Naive thymus-derived CD8-positive, alpha-beta T cell (primary cell): Measurements from ENCODE around the gene CALHM1. TPM values are rescaled to one million over a fixed set of nuclear protein-coding genes. Genes with fewer than 3 reads are reported as not detected.
"Not testable (repeated sequence)": the region's sequence is repeated elsewhere in the genome, so short reads cannot be mapped to it uniquely, and the experiment has no call there.

Source experiments
- ATAC-seq, 2 donors: fragments of 150-1000 bp; cut with Tn5 transposase in 1 of 2; sonication (Bioruptor Pico), chemical (Tn5 transposase) in 1 of 2; 1 replicate in 1 of 2; 2 replicates in 1 of 2; pipeline ENCODE4 v1.10.0; 2021; ENCODE audit warnings: mild to moderate bottlenecking in 2 of 2, moderate library complexity in 2 of 2
- POLR2A ChIA-PET: fragments of 350-600 bp; sonication (Branson Sonifier 250); formaldehyde crosslinking; loops from one replicate; lab custom pipeline; 2021; ENCODE audit warnings: antibody characterized with exemption; lab: Charles Lee
- DNase-seq, 10 donors: peaks; one replicate each; pipeline versions ENCODE4 v3.0.0 to v3.0.0-alpha.2; 2020 to 2022
- H3K27ac Mint-ChIP-seq, 10 donors: one replicate each; pipeline ENCODE4 v1.8.0; 2020 to 2022; ENCODE audit warnings: mild to moderate bottlenecking in 10 of 10, mixed read lengths in 10 of 10, moderate library complexity in 4 of 10, inconsistent platforms in 1 of 10
- H3K27me3 Mint-ChIP-seq, 5 donors: one replicate each; pipeline ENCODE4 v1.8.0; 2021 to 2022; ENCODE audit warnings: mixed read lengths in 5 of 5
- H3K36me3 Mint-ChIP-seq, 3 donors: one replicate each; pipeline ENCODE4 v1.8.0; 2020 to 2022; ENCODE audit warnings: mixed read lengths in 3 of 3, mild to moderate bottlenecking in 2 of 3, inconsistent platforms in 1 of 3
- H3K4me1 Mint-ChIP-seq, 4 donors: one replicate each; pipeline ENCODE4 v1.8.0; 2021 to 2022; ENCODE audit warnings: mixed read lengths in 4 of 4
- H3K4me3 Mint-ChIP-seq, 10 donors: one replicate each; pipeline ENCODE4 v1.8.0; 2020 to 2022; ENCODE audit warnings: mild to moderate bottlenecking in 10 of 10, mixed read lengths in 10 of 10, moderate library complexity in 6 of 10, inconsistent platforms in 1 of 10
- H3K9me3 Mint-ChIP-seq, 9 donors: one replicate each; pipeline ENCODE4 v1.8.0; 2020 to 2022; ENCODE audit warnings: mixed read lengths in 9 of 9, mild to moderate bottlenecking in 3 of 9, inconsistent platforms in 1 of 9, moderate library complexity in 1 of 9
- polyA plus RNA-seq, 3 donors: library from polyadenylated mRNA; unstranded; fragments of 300-500 nt; fragmentation: Illumina TruSeq; gene quantifications; one replicate each; pipeline ENCODE4 v1.2.3, GENCODE V29; 2021
- total RNA-seq, 8 experiments: library from RNA in 2 of 8; stranded (reverse) in 2 of 8; gene quantifications; one replicate each; pipeline ENCODE4 v1.2.3 and lab custom pipeline; 2021 to 2026

The CALHM1 gene
- total RNA-seq: not detected
- under 1 TPM in 1 of 3 donors, not detected in 2; 0.05 TPM for polyA plus RNA-seq
- total RNA-seq (lab: John Stamatoyannopoulos, UW): 0 reads per million in 6 experiments

GRCh38 chr10:103458720-103459119 lies at the start of gene CALHM1:
Gene CALHM1 (minus strand): TSS chr10:103458900. CDS start chr10:103458751, 149 bp downstream.
- H3K27ac Mint-ChIP-seq: peak within 1 kb of the TSS in 2 of 10 donors; percentile 48 to 62
- no peaks in the 10 kb centered on the region for H3K27me3 Mint-ChIP-seq
- ATAC-seq (no peak), DNase-seq (no peak)
- no peaks in the 10 kb centered on the region for H3K36me3 Mint-ChIP-seq
- peak within 1 kb of the TSS in 3 of 10 donors; percentile 15 to 18 (median 18) for H3K4me3 Mint-ChIP-seq
- H3K9me3 Mint-ChIP-seq: no peaks in the 10 kb centered on the region
- POLR2A ChIA-PET: no interaction called here
- H3K4me1 Mint-ChIP-seq: peaks cover 2 to 13% (median 6%) of the 10 kb centered on the region in 4 donors

GRCh38 chr10:103507235-103508191 lies 48.8 kb upstream of the CALHM1 start:
- Mint-ChIP-seq H3K36me3 (no peaks in the 10 kb centered on the region), H3K27me3 (peaks cover 2 to 20% (median 11%) of the 10 kb centered on the region in 5 donors), H3K4me3 (no peak overlapping the region), H3K27ac (no peak overlapping the region), H3K9me3 (no peaks in the 10 kb centered on the region), H3K4me1 (peaks cover 5 to 11% (median 6%) of the 10 kb centered on the region in 4 donors)
- no peak for ATAC-seq
- DNase-seq: peak in 1 of 10 donors; percentile 55
- POLR2A ChIA-PET: no interaction called here

- H3K4me3 Mint-ChIP-seq: no peak overlapping the region
- peak in 1 of 10 donors; percentile 19 for DNase-seq
- peaks cover 3 to 11% (median 6%) of the 10 kb centered on the region in 4 donors for H3K4me1 Mint-ChIP-seq
- no peak for ATAC-seq
- no peaks in the 10 kb centered on the region for H3K9me3 Mint-ChIP-seq
- no peaks in the 10 kb centered on the region for H3K36me3 Mint-ChIP-seq
- no peak overlapping the region for H3K27ac Mint-ChIP-seq
- peaks cover 4 to 30% (median 14%) of the 10 kb centered on the region in 5 donors for H3K27me3 Mint-ChIP-seq
- POLR2A ChIA-PET: interaction anchor here (0.5 to 0.7 kb wide), 2 partner anchors 129 to 181 kb away, joined by 3 read pairs; no protein-coding TSS in a partner anchor
These were observed 47.4 kb upstream of the CALHM1 start for GRCh38 chr10:103506061-103506460.

- ATAC-seq: peak in 1 of 2 donors; percentile 58
- peak overlapping the region in 2 of 10 donors; percentile 8 to 39 for H3K27ac Mint-ChIP-seq
These were observed 45.6 kb upstream of the CALHM1 start for GRCh38 chr10:103504181-103504783.

GRCh38 chr10:103503777-103504176 lies 45.1 kb upstream of the CALHM1 start:
- H3K4me3 Mint-ChIP-seq, POLR2A ChIA-PET, H3K36me3 Mint-ChIP-seq, ATAC-seq, H3K9me3 Mint-ChIP-seq: not testable (repeated sequence)
- DNase-seq: peak in 1 of 10 donors; percentile 3
- Mint-ChIP-seq H3K4me1 (peaks cover 3 to 11% (median 6%) of the 10 kb centered on the region in 4 donors), H3K27ac (peak overlapping the region in 1 of 10 donors; percentile 41), H3K27me3 (peaks cover 12 to 40% (median 26%) of the 10 kb centered on the region in 5 donors)

More at GRCh38 chr10:103504181-103504783, 45.6 kb upstream of the CALHM1 start:
- Mint-ChIP-seq H3K4me3 (no peak overlapping the region), H3K9me3 (no peaks in the 10 kb centered on the region), H3K4me1 (peaks cover 3 to 11% (median 6%) of the 10 kb centered on the region in 4 donors), H3K36me3 (no peaks in the 10 kb centered on the region), H3K27me3 (peaks cover 12 to 40% (median 26%) of the 10 kb centered on the region in 5 donors)
- POLR2A ChIA-PET: no interaction called here
- DNase-seq: peak in 1 of 10 donors; percentile 59

GRCh38 chr10:103502849-103503660 lies 44.4 kb upstream of the CALHM1 start:
- H3K27ac Mint-ChIP-seq: peak overlapping the region in 2 of 10 donors; percentile 41 to 49

GRCh38 chr10:103501186-103501585 lies 42.5 kb upstream of the CALHM1 start:
- Mint-ChIP-seq H3K27ac (no peak overlapping the region), H3K27me3 (peaks cover 12 to 54% (median 37%) of the 10 kb centered on the region in 5 donors), H3K36me3 (no peaks in the 10 kb centered on the region), H3K4me3 (no peak overlapping the region), H3K4me1 (peaks cover 3 to 11% (median 6%) of the 10 kb centered on the region in 4 donors), H3K9me3 (no peaks in the 10 kb centered on the region)
- POLR2A ChIA-PET: no interaction called here
- no peak for ATAC-seq
- peak in 1 of 10 donors; percentile 38 for DNase-seq

More at GRCh38 chr10:103502849-103503660, 44.4 kb upstream of the CALHM1 start:
- H3K36me3 Mint-ChIP-seq: no peaks in the 10 kb centered on the region
- ATAC-seq (no peak), DNase-seq (peak in 1 of 10 donors; percentile 40)
- peaks cover 3 to 11% (median 6%) of the 10 kb centered on the region in 4 donors for H3K4me1 Mint-ChIP-seq
- POLR2A ChIA-PET: no interaction called here
- H3K4me3 Mint-ChIP-seq: no peak overlapping the region
- no peaks in the 10 kb centered on the region for H3K9me3 Mint-ChIP-seq
- peaks cover 12 to 39% (median 26%) of the 10 kb centered on the region in 5 donors for H3K27me3 Mint-ChIP-seq

GRCh38 chr10:103500481-103500880 lies 41.8 kb upstream of the CALHM1 start:
- Mint-ChIP-seq H3K27ac (no peak overlapping the region), H3K4me3 (no peak overlapping the region), H3K27me3 (peaks cover 16 to 54% (median 44%) of the 10 kb centered on the region in 5 donors), H3K9me3 (no peaks in the 10 kb centered on the region), H3K36me3 (no peaks in the 10 kb centered on the region), H3K4me1 (peaks cover 3 to 11% (median 6%) of the 10 kb centered on the region in 4 donors)
- POLR2A ChIA-PET: no interaction called here
- ATAC-seq (no peak), DNase-seq (peak in 1 of 10 donors; percentile 4)

GRCh38 chr10:103499881-103500280 lies 41.2 kb upstream of the CALHM1 start:
- peaks cover 18 to 54% (median 47%) of the 10 kb centered on the region in 5 donors for H3K27me3 Mint-ChIP-seq

GRCh38 chr10:103498936-103499638 lies 40.4 kb upstream of the CALHM1 start:
- DNase-seq (peak in 1 of 10 donors; percentile 27), ATAC-seq (no peak)
- Mint-ChIP-seq H3K27ac (no peak overlapping the region), H3K4me3 (no peak overlapping the region), H3K27me3 (peaks cover 15 to 55% (median 51%) of the 10 kb centered on the region in 5 donors), H3K36me3 (no peaks in the 10 kb centered on the region), H3K4me1 (peaks cover 2 to 7% (median 5%) of the 10 kb centered on the region in 4 donors), H3K9me3 (no peaks in the 10 kb centered on the region)
- POLR2A ChIA-PET: interaction anchor here (0.6 kb wide), 1 partner anchor 146 kb away, joined by 3 read pairs; no protein-coding TSS in a partner anchor

More at GRCh38 chr10:103499881-103500280, 41.2 kb upstream of the CALHM1 start:
- POLR2A ChIA-PET: interaction anchor here (0.6 kb wide), 1 partner anchor 147 kb away, joined by 3 read pairs; no protein-coding TSS in a partner anchor
- DNase-seq (peak in 1 of 10 donors; percentile 9), ATAC-seq (no peak)
- no peaks in the 10 kb centered on the region for H3K36me3 Mint-ChIP-seq
- no peaks in the 10 kb centered on the region for H3K9me3 Mint-ChIP-seq
- no peak overlapping the region for H3K4me3 Mint-ChIP-seq
- H3K27ac Mint-ChIP-seq: no peak overlapping the region
- peaks cover 3 to 11% (median 8%) of the 10 kb centered on the region in 4 donors for H3K4me1 Mint-ChIP-seq
